ENCODE measurements around the gene DCN. TPM values are rescaled to one million over a fixed set of nuclear protein-coding genes. Genes with fewer than 3 reads are reported as not detected.

The DCN gene
- total RNA-seq, 2 experiments from 2014 or later, result not detected

DNA sequence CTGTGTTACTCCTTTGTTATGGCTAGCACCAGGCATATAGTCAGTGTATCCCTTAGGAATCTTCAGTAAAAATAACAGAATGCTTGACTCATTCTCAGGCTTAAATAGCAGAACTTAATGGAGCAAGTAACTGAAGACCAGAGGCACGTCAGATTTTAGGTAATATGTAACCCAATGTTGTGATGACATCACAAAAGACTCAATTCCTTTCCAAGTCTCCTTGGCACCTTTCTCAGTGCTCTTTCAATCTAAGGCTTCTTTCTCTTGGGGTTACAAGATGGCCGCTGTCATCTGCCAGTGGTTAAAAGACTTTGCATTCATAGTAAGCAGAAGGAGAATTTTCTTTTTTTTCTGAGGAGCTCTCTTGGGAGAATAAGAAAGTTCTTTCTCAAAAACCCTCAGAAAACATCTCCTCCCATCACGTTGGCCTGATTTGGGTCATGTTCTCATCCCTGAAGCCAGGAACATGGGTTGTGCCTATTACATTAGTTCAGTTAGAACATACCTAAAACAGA, 33.4 kb upstream of the DCN start:
- intact Hi-C loops (cut with DNase I, micrococcal nuclease), result no loop called here
- Mint-ChIP-seq H3K4me3 (no peak overlapping the region), H3K36me3 (ENCODE audit: low read depth) (no peaks in the 10 kb centered on the region), H3K9me3 (no peaks in the 10 kb centered on the region), H3K27me3 (no peaks in the 10 kb centered on the region), H3K4me1 (ENCODE audit: low read depth) (no peaks in the 10 kb centered on the region), H3K27ac (no peak overlapping the region)
- POLR2A ChIA-PET, result no interaction called here
- Histone ChIP-seq H3K4me3 (ENCODE audit: low read length) (no peak overlapping the region), H3K36me3 (ENCODE audit: insufficient read depth, low read length) (no peaks in the 10 kb centered on the region), H3K27ac (ENCODE audit: low read depth in 1 of 2, low read length in 2 of 2) (no peak overlapping the region), H3K9me3 (ENCODE audit: control insufficient read depth in 1 of 2, insufficient read depth in 1 of 2, low read length in 2 of 2) (peaks cover 0 to 3% of the 10 kb centered on the region in 2 experiments), H3K27me3 (ENCODE audit: control insufficient read depth in 1 of 2, insufficient read depth in 2 of 2, low read length in 2 of 2) (no peaks in the 10 kb centered on the region), H3K4me1 (ENCODE audit: insufficient read depth, low read length) (no peaks in the 10 kb centered on the region)
- ATAC-seq (ENCODE audit: poor library complexity), result no peak
- CTCF ChIA-PET, result no interaction called here
- no peak for DNase-seq
- TF ChIP-seq, protein P1, sequence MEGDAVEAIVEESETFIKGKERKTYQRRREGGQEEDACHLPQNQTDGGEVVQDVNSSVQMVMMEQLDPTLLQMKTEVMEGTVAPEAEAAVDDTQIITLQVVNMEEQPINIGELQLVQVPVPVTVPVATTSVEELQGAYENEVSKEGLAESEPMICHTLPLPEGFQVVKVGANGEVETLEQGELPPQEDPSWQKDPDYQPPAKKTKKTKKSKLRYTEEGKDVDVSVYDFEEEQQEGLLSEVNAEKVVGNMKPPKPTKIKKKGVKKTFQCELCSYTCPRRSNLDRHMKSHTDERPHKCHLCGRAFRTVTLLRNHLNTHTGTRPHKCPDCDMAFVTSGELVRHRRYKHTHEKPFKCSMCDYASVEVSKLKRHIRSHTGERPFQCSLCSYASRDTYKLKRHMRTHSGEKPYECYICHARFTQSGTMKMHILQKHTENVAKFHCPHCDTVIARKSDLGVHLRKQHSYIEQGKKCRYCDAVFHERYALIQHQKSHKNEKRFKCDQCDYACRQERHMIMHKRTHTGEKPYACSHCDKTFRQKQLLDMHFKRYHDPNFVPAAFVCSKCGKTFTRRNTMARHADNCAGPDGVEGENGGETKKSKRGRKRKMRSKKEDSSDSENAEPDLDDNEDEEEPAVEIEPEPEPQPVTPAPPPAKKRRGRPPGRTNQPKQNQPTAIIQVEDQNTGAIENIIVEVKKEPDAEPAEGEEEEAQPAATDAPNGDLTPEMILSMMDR (IDR thresholded peaks at IDR 0.05), result no peak

DNA sequence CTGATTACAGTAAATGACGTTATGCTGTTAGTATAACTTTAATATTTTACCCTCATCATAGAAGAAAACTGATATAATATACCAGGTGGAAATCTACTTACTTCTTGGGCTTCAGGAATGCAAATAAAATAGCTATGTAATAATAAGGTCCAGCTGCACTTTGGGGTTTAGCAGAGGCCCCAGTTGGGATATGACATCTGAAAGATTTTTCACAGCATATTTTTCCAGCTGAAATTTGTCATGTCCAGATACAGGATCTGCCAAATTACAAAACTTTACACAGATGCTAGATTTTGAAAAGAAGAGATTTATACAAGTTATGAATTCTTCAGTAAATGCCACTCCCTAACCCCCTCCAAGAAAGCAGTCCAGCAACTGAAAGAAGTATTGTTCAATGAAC, 29.2 kb upstream of the DCN start:
- Histone ChIP-seq H3K36me3 (ENCODE audit: insufficient read depth, low read length) (no peaks in the 10 kb centered on the region), H3K27ac (ENCODE audit: low read depth in 1 of 2, low read length in 2 of 2) (no peak overlapping the region), H3K9me3 (ENCODE audit: control insufficient read depth in 1 of 2, insufficient read depth in 1 of 2, low read length in 2 of 2) (peaks cover 0 to 3% of the 10 kb centered on the region in 2 experiments), H3K4me3 (ENCODE audit: low read length) (no peak overlapping the region), H3K27me3 (ENCODE audit: control insufficient read depth in 1 of 2, insufficient read depth in 2 of 2, low read length in 2 of 2) (no peaks in the 10 kb centered on the region), H3K4me1 (ENCODE audit: insufficient read depth, low read length) (no peaks in the 10 kb centered on the region)
- intact Hi-C loops (cut with DNase I, micrococcal nuclease), result no loop called here
- no peaks in the 10 kb centered on the region for H3K27me3 Mint-ChIP-seq
- TF ChIP-seq, protein P1 (IDR thresholded peaks at IDR 0.05), result no peak
- POLR2A ChIA-PET, result no interaction called here
- no peaks in the 10 kb centered on the region for H3K9me3 Mint-ChIP-seq
- H3K4me3 Mint-ChIP-seq, result no peak overlapping the region
- DNase-seq, result no peak
- no peak overlapping the region for H3K27ac Mint-ChIP-seq
- no peaks in the 10 kb centered on the region for H3K36me3 Mint-ChIP-seq (ENCODE audit: low read depth)
- no peaks in the 10 kb centered on the region for H3K4me1 Mint-ChIP-seq (ENCODE audit: low read depth)
- ATAC-seq (ENCODE audit: poor library complexity), result no peak
- CTCF ChIA-PET, result no interaction called here

DNA sequence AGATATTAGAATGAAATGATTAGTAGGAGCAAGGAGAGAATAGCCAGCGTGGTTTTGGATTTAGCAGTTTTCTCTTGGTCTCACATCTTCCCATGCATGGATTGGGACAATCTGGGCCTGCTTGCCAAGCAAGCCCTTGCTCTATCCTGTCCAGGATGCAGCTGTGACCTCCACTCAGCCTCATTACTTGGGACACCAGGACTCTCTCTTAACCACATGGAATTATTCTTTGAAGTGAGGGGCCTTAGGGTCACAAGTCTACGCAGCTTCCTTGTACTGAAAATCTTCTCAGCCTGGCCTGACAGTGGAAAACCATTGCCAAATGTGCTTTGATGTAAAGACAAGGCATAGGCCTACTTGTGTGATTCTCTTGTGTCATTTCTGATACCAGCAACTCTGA, 28.0 kb upstream of the DCN start:
- H3K4me3 Mint-ChIP-seq, result no peak overlapping the region
- H3K27ac ChIP-seq (ENCODE audit: low read depth in 1 of 2, low read length in 2 of 2), result no peak overlapping the region
- CTCF ChIA-PET, result no interaction called here
- no peaks in the 10 kb centered on the region for H3K27me3 Mint-ChIP-seq
- H3K36me3 ChIP-seq (ENCODE audit: insufficient read depth, low read length), result no peaks in the 10 kb centered on the region
- TF ChIP-seq, protein P1 (IDR thresholded peaks at IDR 0.05), result no peak
- H3K9me3 ChIP-seq (ENCODE audit: control insufficient read depth in 1 of 2, insufficient read depth in 1 of 2, low read length in 2 of 2), result peaks cover 0 to 3% of the 10 kb centered on the region in 2 experiments
- ATAC-seq (ENCODE audit: poor library complexity) (no peak), DNase-seq (no peak)
- H3K27me3 ChIP-seq (ENCODE audit: control insufficient read depth in 1 of 2, insufficient read depth in 2 of 2, low read length in 2 of 2), result no peaks in the 10 kb centered on the region
- no peak overlapping the region for H3K4me3 ChIP-seq (ENCODE audit: low read length)
- no peaks in the 10 kb centered on the region for H3K4me1 ChIP-seq (ENCODE audit: insufficient read depth, low read length)
- no peak overlapping the region for H3K27ac Mint-ChIP-seq
- intact Hi-C loops (cut with DNase I, micrococcal nuclease), result no loop called here
- H3K4me1 Mint-ChIP-seq (ENCODE audit: low read depth), result no peaks in the 10 kb centered on the region
- H3K36me3 Mint-ChIP-seq (ENCODE audit: low read depth), result no peaks in the 10 kb centered on the region
- POLR2A ChIA-PET, result no interaction called here
- H3K9me3 Mint-ChIP-seq, result no peaks in the 10 kb centered on the region
